CMK (cell line): ENCODE results near the gene LGALS9B.
"Not testable (repeated sequence)": the region's sequence is repeated elsewhere in the genome, so short reads cannot be mapped to it uniquely, and the experiment has no call there.

Source experiments
- DNase-seq: peaks from one replicate; pipeline ENCODE4 v3.0.0-alpha.2; 2010; ENCODE audit warnings: low read depth

The LGALS9B gene

DNA sequence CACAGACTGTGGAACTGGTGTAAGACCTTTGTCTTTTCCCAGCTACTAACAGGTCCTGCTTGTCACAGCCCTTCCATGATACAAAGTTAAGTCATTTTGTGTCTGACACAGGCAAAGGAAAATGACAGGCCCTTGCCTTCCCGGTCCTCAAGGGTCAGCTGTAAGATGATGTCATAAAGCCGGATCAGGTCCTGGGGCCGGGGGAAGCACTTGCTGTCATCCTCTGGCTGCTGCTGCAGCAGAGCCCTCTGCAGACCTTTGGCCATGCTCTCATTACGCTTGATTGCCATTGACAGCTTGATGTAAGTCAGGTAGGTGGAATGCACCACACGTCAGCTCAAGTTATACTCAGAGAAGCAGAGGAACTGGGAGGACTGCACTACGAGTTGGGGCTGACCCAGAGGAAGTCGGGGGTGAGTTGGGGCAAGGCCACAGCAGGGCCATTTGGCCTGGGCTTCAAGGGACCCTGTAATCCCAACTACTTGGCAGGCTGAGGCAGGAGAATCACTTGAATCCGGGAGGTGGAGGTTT lies 50.9 kb downstream of the LGALS9B start:
- DNase-seq, result not testable (repeated sequence)

DNA sequence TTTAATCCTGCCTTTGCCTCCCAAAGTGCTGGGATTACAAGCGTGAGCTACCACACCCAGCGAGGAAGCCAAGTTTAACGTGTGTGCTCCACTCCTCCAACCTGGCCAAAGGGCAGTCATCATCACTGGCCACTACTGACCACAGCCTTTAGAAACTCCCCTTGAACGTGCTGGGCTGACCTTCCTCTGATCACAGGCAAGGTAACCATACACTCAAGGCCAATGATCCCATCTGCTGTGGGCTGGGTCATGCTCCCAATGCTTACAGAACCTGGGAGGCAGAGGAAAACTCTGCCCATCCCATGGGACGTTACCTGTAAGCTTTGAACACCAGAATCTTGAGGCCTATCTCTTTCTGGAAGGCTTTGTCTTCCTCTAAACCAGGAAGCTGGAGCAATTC lies 51.9 kb downstream of the LGALS9B start:
- not testable (repeated sequence) for DNase-seq

DNA sequence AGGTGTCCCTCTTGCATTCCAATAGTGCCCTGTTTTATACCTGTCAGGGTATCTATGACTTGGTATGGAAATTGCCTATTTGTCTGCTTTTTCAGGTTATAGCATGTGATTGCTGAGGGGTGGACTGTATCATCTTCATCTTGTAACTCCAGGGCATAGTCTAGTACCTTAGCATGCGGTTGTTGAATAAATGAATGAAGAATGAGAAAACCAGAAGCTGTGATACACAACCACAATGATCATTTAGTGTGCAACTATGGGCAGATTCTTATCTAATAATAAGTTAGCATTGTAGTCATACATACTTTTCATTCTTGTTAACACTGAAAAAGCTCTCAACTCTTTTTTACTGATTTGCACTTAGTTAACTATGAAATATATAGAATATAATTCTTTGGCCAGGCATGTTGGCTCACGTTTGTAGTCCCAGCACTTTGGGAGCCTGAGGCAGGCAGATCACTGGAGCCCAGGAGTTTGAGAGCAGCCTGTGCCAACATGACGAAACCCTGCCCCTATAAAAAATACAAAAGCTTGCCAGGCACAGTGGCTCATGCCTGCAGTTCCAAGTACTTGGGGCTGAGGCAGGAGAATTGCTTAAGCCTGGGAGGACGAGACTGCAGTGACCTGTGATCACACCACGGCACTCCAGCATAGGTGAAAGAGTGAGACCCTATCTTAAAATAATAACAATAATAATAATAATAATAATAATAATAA lies 65.9 kb downstream of the LGALS9B start:
- DNase-seq, result not testable (repeated sequence)

DNA sequence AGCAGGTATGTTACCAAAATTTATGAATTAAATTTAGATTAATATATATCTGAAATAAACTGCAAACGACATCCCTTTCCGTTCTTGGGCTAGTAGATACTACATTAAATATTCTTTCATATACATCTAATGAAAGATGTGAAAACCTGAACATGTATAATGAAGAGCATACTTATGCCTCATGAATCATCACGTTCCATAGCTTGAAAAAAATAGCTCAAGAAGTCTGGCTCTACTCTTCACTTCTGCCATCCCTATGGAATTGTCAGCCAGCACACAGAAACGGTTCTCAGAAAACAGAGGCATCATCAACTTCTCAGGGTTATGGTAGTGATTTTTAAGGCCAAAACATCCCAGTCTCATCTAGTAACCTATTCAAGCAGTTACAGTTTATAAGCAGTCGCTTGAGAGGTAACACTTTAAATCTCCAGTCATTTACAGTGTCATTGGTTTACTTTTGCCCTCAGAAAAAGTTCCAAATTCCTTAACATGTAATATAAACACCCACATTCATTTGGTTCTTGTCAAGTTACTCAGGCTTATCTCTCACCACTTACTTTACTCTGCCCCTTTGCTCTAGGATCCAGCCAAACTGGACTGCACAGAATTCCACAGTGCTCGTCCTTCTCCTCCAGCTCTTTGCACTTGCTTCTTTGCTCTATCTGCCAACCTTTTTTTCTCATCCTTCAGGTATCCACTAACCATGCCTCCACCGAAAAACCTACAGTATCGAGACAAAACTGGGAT lies 66.6 kb downstream of the LGALS9B start:
- DNase-seq, result not testable (repeated sequence)
